Spleen (tissue), 11 donors: ENCODE results near the gene PPP1R26. TPM values are rescaled to one million over a fixed set of nuclear protein-coding genes. Genes with fewer than 3 reads are reported as not detected.
"Not testable (repeated sequence)": the region's sequence is repeated elsewhere in the genome, so short reads cannot be mapped to it uniquely, and the experiment has no call there.

Experiments used
- DNase-seq: peaks from one replicate; pipeline ENCODE4 v3.0.0-alpha.2; 2020
- H3K27ac ChIP-seq, 8 donors: fragments of 200-600 bp; sonication (generic) in 7 of 8; 1 replicate in 4 of 8; 2 replicates in 4 of 8; pipeline versions ENCODE4 v1.5.0 to v1.8.0; 2016 to 2021; ENCODE audit warnings: inconsistent platforms in 4 of 8, mild to moderate bottlenecking in 4 of 8, moderate library complexity in 1 of 8
- H3K27me3 ChIP-seq, 7 donors: fragments of 200-600 bp; sonication (generic) in 6 of 7; replicated peaks in 1 of 7; 1 replicate in 4 of 7; 2 replicates in 3 of 7; pipeline versions ENCODE4 v1.5.0 to v1.8.0; 2016 to 2021; ENCODE audit warnings: inconsistent platforms in 3 of 7, mild to moderate bottlenecking in 1 of 7
- H3K36me3 ChIP-seq, 6 donors: fragments of 200-600 bp; sonication (generic) in 5 of 6; 1 replicate in 4 of 6; 2 replicates in 2 of 6; pipeline versions ENCODE4 v1.5.0 to v1.8.0; 2016 to 2021; ENCODE audit warnings: inconsistent platforms in 2 of 6
- H3K4me1 ChIP-seq, 6 donors: fragments of 200-600 bp; sonication (generic) in 5 of 6; 1 replicate in 3 of 6; 2 replicates in 3 of 6; pipeline versions ENCODE4 v1.5.0 to v1.8.0; 2016 to 2021; ENCODE audit warnings: inconsistent platforms in 3 of 6
- H3K4me3 ChIP-seq, 8 donors: fragments of 200-600 bp; sonication (generic) in 7 of 8; 1 replicate in 4 of 8; 2 replicates in 4 of 8; pipeline versions ENCODE4 v1.5.0 to v1.8.0; 2016 to 2021; ENCODE audit warnings: inconsistent platforms in 4 of 8, mild to moderate bottlenecking in 4 of 8, moderate library complexity in 2 of 8
- H3K9me3 ChIP-seq, 8 donors: fragments of 200-600 bp; sonication (generic) in 7 of 8; 1 replicate in 4 of 8; 2 replicates in 4 of 8; pipeline versions ENCODE4 v1.5.0 to v1.8.0; 2016 to 2021; ENCODE audit warnings: inconsistent platforms in 4 of 8
- POLR2A ChIP-seq, 3 donors: fragments of 450-650 bp; IDR thresholded peaks; one replicate each; pipeline ENCODE4 v1.5.1; 2017; ENCODE audit warnings: antibody characterized with exemption in 3 of 3, mild to moderate bottlenecking in 1 of 3
- POLR2AphosphoS5 ChIP-seq, 3 donors: sonication (generic); formaldehyde crosslinking; IDR thresholded peaks; one replicate each; pipeline ENCODE4 v1.5.1; 2017; ENCODE audit warnings: antibody characterized with exemption in 3 of 3
- WGBS, 5 donors: extraction: QIAGEN DNeasy Blood & Tissue Kit in 3 of 5; methylation state at CpG; one replicate each; pipeline versions ENCODE4 v1.1.5 to v1.1.7; 2013 to 2018; 5-methylcytosine and 5-hydroxymethylcytosine counted together
- intact Hi-C: fragments of 100-400 bp; cut with DNase I; formaldehyde crosslinking; loops from one replicate; pipeline ENCODE4 v1.15.0; 2023; ENCODE audit warnings: low total_unique reads
- polyA plus RNA-seq, 3 donors: library from polyadenylated mRNA; stranded (reverse); fragments of 200-250 nt; gene quantifications; one replicate each; pipeline ENCODE4 v1.2.1, GENCODE V29; 2013
- total RNA-seq, 7 donors: library from RNA; depleted of rRNA in 3 of 7; stranded (reverse); fragments of >200 nt in 3 of 7; fragmentation: NEBNext Ultra II Directional in 4 of 7; extraction: Animal tissue kit (Norgen Biotek cat#: 25700) in 4 of 7; gene quantifications; one replicate each; pipeline versions ENCODE4 v1.1.0 to v1.2.1, GENCODE V29; 2016 to 2021
- TF ChIP-seq, protein P1 (sequence below), 11 experiments: fragments of 200-600 bp in 7 of 11; fragments of 450-650 bp in 4 of 11; sonication (generic) in 4 of 11; IDR thresholded peaks in 8 of 11; conservative IDR thresholded peaks in 3 of 11; 1 replicate in 7 of 11; 2 replicates in 4 of 11; pipeline versions ENCODE4 v1.4.0 to v1.8.0; 2016 to 2021; ENCODE audit warnings: antibody characterized with exemption in 11 of 11, inconsistent platforms in 4 of 11, mild to moderate bottlenecking in 1 of 11
- donor health status: healthy with polysubstance abuse.
- donor health status: DM: no; HTN: no; CAD: no; lungs with moderate emphysema.
- donor health status: DM: no; HTN: no; CAD: no.
- donor health status: Bipolar disorder and iron deficiency.
- donor health status: healthy.
- donor health status: DM: no; HTN: no; CAD: no.
- donor health status: DM: yes; HTN: yes; CAD: no.

PPP1R26 gene
- total and polyA plus RNA-seq, 10 donors = 1.8 to 18.7 (median 9.3) TPM

DNA sequence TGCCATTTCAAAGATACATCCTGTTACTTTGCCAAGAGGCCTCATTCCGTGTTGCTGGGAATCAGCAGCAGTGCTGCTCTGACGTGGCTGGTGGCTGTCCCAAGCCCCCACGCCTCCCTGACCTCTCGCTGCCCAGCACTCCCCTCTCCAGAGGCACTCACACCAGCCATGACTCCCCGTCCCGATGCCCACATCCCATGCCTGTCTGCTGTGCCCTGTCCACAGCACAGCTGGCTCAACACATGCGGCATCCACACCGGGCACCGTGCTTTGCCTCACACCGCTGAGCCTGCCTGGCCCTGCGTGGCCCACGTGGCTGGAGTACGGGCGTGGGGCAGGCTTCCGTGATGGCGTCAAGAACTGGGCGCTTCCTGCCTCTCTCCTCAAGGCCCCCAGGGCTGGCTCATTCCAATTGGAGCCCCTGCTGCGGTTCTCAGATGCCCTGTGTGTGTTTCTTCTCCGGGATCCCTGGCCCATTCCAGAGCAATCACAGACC is 33.8 kb downstream of the PPP1R26 start:
- Histone ChIP-seq H3K9me3 (peaks cover 0 to 22% (median 17%) of the 10 kb centered on the region in 8 donors), H3K4me3 (no peak overlapping the region), H3K27me3 (peaks cover 0 to 27% (median 0%) of the 10 kb centered on the region in 7 donors), H3K4me1 (no peaks in the 10 kb centered on the region), H3K27ac (peak overlapping the region in 1 of 8 donors; percentile 41), H3K36me3 (no peaks in the 10 kb centered on the region)
- WGBS, 5 donors = 61 to 87% (median 77%) methylated on average over 6 to 19 of the region's 19 CpGs
- intact Hi-C loops = no loop called here
- DNase-seq = no peak
- TF ChIP-seq, protein P1, sequence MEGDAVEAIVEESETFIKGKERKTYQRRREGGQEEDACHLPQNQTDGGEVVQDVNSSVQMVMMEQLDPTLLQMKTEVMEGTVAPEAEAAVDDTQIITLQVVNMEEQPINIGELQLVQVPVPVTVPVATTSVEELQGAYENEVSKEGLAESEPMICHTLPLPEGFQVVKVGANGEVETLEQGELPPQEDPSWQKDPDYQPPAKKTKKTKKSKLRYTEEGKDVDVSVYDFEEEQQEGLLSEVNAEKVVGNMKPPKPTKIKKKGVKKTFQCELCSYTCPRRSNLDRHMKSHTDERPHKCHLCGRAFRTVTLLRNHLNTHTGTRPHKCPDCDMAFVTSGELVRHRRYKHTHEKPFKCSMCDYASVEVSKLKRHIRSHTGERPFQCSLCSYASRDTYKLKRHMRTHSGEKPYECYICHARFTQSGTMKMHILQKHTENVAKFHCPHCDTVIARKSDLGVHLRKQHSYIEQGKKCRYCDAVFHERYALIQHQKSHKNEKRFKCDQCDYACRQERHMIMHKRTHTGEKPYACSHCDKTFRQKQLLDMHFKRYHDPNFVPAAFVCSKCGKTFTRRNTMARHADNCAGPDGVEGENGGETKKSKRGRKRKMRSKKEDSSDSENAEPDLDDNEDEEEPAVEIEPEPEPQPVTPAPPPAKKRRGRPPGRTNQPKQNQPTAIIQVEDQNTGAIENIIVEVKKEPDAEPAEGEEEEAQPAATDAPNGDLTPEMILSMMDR (IDR thresholded peaks at IDR 0.05 in 8 of 11, conservative IDR thresholded peaks at IDR 0.05 in 3 of 11) = no peak
- peak in 2 of 3 donors; percentile 41 to 67 for TF ChIP-seq POLR2AphosphoS5 (IDR thresholded peaks at IDR 0.05)

DNA sequence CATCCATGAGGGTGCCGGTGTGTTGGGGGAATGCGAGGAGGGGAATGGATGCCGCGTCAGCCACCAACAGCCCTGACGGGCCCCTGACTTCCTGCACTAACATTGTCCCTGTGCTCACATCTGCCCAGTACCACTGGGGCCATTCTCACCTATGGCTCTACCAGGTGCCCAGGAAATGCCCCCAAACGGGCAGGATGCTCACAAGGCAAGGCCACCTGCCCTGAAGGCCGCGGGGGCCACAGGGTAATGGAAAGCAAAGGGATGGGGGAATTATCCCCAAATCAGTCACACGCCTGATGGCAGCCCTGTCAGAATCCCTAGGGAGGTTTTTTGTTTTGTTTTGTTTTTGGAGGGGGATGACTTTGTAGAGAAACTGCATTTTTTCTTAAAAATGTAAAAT is 34.3 kb downstream of the PPP1R26 start:
- H3K4me1 ChIP-seq, H3K36me3 ChIP-seq, H3K4me3 ChIP-seq, H3K27ac ChIP-seq, intact Hi-C loops: not testable (repeated sequence)
- DNase-seq = peak; percentile 32
- peaks cover 0 to 17% (median 12%) of the 10 kb centered on the region in 8 donors for H3K9me3 ChIP-seq
- 73 to 86% (median 83%) methylated on average over 5 to 9 of the region's 9 CpGs for WGBS, 5 donors
- H3K27me3 ChIP-seq = peaks cover 0 to 27% (median 0%) of the 10 kb centered on the region in 7 donors

GRCh38 chr9:135514342-135515082 is 34.9 kb downstream of the PPP1R26 start:
- intact Hi-C loops = no loop called here
- H3K27ac ChIP-seq = no peak overlapping the region
- H3K9me3 ChIP-seq = peaks cover 0 to 11% (median 6%) of the 10 kb centered on the region in 8 donors
- H3K36me3 ChIP-seq = no peaks in the 10 kb centered on the region
- H3K4me3 ChIP-seq = no peak overlapping the region
- WGBS, 5 donors = 77 to 83% (median 79%) methylated on average over 9 to 17 of the region's 17 CpGs
- H3K27me3 ChIP-seq = peaks cover 0 to 27% (median 0%) of the 10 kb centered on the region in 7 donors
- DNase-seq = peak; percentile 56
- no peak for TF ChIP-seq POLR2AphosphoS5 (IDR thresholded peaks at IDR 0.05)
- no peak for TF ChIP-seq POLR2A (IDR thresholded peaks at IDR 0.05)
- TF ChIP-seq, protein P1 (IDR thresholded peaks at IDR 0.05 in 8 of 11, conservative IDR thresholded peaks at IDR 0.05 in 3 of 11) = no peak
- no peaks in the 10 kb centered on the region for H3K4me1 ChIP-seq

- peaks cover 0 to 2% (median 0%) of the 10 kb centered on the region in 8 donors for H3K9me3 ChIP-seq
- no peak overlapping the region for H3K27ac ChIP-seq
- 84 to 88% (median 87%) methylated on average over 7 to 31 of the region's 31 CpGs for WGBS, 5 donors
- DNase-seq = peak; percentile 66
- H3K4me1 ChIP-seq = no peaks in the 10 kb centered on the region
- H3K36me3 ChIP-seq = no peaks in the 10 kb centered on the region
- peaks cover 0 to 27% (median 0%) of the 10 kb centered on the region in 7 donors for H3K27me3 ChIP-seq
- TF ChIP-seq POLR2A (IDR thresholded peaks at IDR 0.05) (no peak), POLR2AphosphoS5 (IDR thresholded peaks at IDR 0.05) (no peak)
- TF ChIP-seq, protein P1 (IDR thresholded peaks at IDR 0.05 in 8 of 11, conservative IDR thresholded peaks at IDR 0.05 in 3 of 11) = no peak
- intact Hi-C loops = no loop called here
- no peak overlapping the region for H3K4me3 ChIP-seq
These were observed 35.7 kb downstream of the PPP1R26 start for GRCh38 chr9:135515083-135515951.
